HepG2 (cell line): ENCODE results near the gene EBPL. TPM values are rescaled to one million over a fixed set of nuclear protein-coding genes. Genes with fewer than 3 reads are reported as not detected.

Source experiments
- CEBPG ChIP-seq: IDR thresholded peaks from 2 replicates; pipeline ENCODE4 v1.6.1; 2016
- GATA4 ChIP-seq: sonication (generic); IDR thresholded peaks from 2 replicates; pipeline ENCODE4 v1.6.1; 2016; ENCODE audit warnings: antibody characterized with exemption, low read depth, borderline replicate concordance
- MAFF ChIP-seq: IDR thresholded peaks from 2 replicates; pipeline ENCODE4 v1.6.1; 2011; ENCODE audit warnings: low read depth, low read length, improper control_type of control experiment
- MAZ ChIP-seq, 2 experiments: sonication (generic) in 1 of 2; formaldehyde crosslinking in 1 of 2; IDR thresholded peaks; 2 replicates each; pipeline versions ENCODE4 v1.5.0 to v1.6.1; 2012 to 2020; ENCODE audit warnings: low read depth in 2 of 2, mild to moderate bottlenecking in 2 of 2, borderline replicate concordance in 1 of 2, improper control_type of control experiment in 1 of 2, low read length in 1 of 2, missing genetic modification reagents in 1 of 2, moderate library complexity in 1 of 2
- MBD4 ChIP-seq: IDR thresholded peaks from 2 replicates; pipeline ENCODE4 v1.6.1; 2012; ENCODE audit warnings: low read length, inconsistent platforms, borderline replicate concordance
- MEIS2 ChIP-seq: sonication (generic); formaldehyde crosslinking; IDR thresholded peaks from 2 replicates; pipeline ENCODE4 v1.9.0; 2021; ENCODE audit warnings: mild to moderate bottlenecking, missing genetic modification reagents
- MXD3 ChIP-seq: IDR thresholded peaks from 2 replicates; pipeline ENCODE4 v1.6.1; 2016; ENCODE audit warnings: mild to moderate bottlenecking, missing biosample characterization, missing genetic modification reagents
- NR2F1 ChIP-seq, 2 experiments: fragments of 450-650 bp in 1 of 2; formaldehyde crosslinking in 1 of 2; IDR thresholded peaks; 2 replicates each; pipeline versions ENCODE4 v1.5.0 to v1.6.1; 2016 to 2020; ENCODE audit warnings: mild to moderate bottlenecking in 1 of 2, missing compliant biosample characterization in 1 of 2, missing genetic modification reagents in 1 of 2, moderate library complexity in 1 of 2
- PHF21A ChIP-seq: sonication (generic); formaldehyde crosslinking; IDR thresholded peaks from 2 replicates; pipeline ENCODE4 v1.5.0; 2020; ENCODE audit warnings: mild to moderate bottlenecking, missing genetic modification reagents
- RARG ChIP-seq: sonication (generic); formaldehyde crosslinking; IDR thresholded peaks from 2 replicates; pipeline ENCODE4 v1.4.0; 2020; ENCODE audit warnings: low read depth, mild to moderate bottlenecking, missing genetic modification reagents
- SKI ChIP-seq: fragments of 450-650 bp; IDR thresholded peaks from one replicate; pipeline ENCODE4 v1.6.1; 2018; ENCODE audit warnings: mild to moderate bottlenecking; ENCODE audit not compliant: partially characterized antibody
- SMARCC2 ChIP-seq: fragments of 450-650 bp; IDR thresholded peaks from 2 replicates; pipeline ENCODE4 v1.6.1; 2017; ENCODE audit warnings: antibody characterized with exemption, mild to moderate bottlenecking
- SOX5 ChIP-seq: IDR thresholded peaks from 2 replicates; pipeline ENCODE4 v1.6.1; 2016; ENCODE audit warnings: borderline replicate concordance
- SP1 ChIP-seq, 2 experiments: fragments of 450-650 bp in 1 of 2; sonication (generic) in 1 of 2; formaldehyde crosslinking in 1 of 2; IDR thresholded peaks; 2 replicates each; pipeline versions ENCODE4 v1.4.0 to v1.6.1; 2016 to 2020; ENCODE audit warnings: missing genetic modification reagents in 1 of 2
- SP4 ChIP-seq: sonication (generic); formaldehyde crosslinking; IDR thresholded peaks from 2 replicates; pipeline ENCODE4 v1.8.1; 2023; ENCODE audit warnings: mild to moderate bottlenecking, missing genetic modification reagents
- SP5 ChIP-seq: IDR thresholded peaks from 2 replicates; pipeline ENCODE4 v1.6.1; 2016; ENCODE audit warnings: low read depth, borderline replicate concordance
- TARDBP ChIP-seq: sonication (generic); formaldehyde crosslinking; IDR thresholded peaks from 2 replicates; pipeline ENCODE4 v1.8.0; 2022; ENCODE audit warnings: mild to moderate bottlenecking, missing genetic modification reagents
- TGIF2 ChIP-seq: IDR thresholded peaks from 2 replicates; pipeline ENCODE4 v1.6.1; 2016; ENCODE audit warnings: control low read depth, missing compliant biosample characterization
- ZEB1 ChIP-seq: IDR thresholded peaks from 2 replicates; pipeline ENCODE4 v1.6.1; 2012; ENCODE audit warnings: mild to moderate bottlenecking, low read depth, inconsistent platforms; ENCODE audit not compliant: insufficient replicate concordance
- ZFP1 ChIP-seq: IDR thresholded peaks from 2 replicates; pipeline ENCODE4 v1.6.1; 2016
- ZFP36L1 ChIP-seq: sonication (generic); formaldehyde crosslinking; IDR thresholded peaks from 2 replicates; pipeline ENCODE4 v1.8.0; 2022; ENCODE audit warnings: mild to moderate bottlenecking, missing genetic modification reagents, moderate library complexity
- ZFP62 ChIP-seq: sonication (generic); formaldehyde crosslinking; IDR thresholded peaks from 2 replicates; pipeline ENCODE4 v1.4.0; 2020; ENCODE audit warnings: missing genetic modification reagents
- ZNF160 ChIP-seq: sonication (generic); formaldehyde crosslinking; IDR thresholded peaks from 2 replicates; pipeline ENCODE4 v1.8.0; 2022; ENCODE audit warnings: mild to moderate bottlenecking, inconsistent platforms, missing genetic modification reagents
- ZNF326 ChIP-seq: sonication (generic); formaldehyde crosslinking; IDR thresholded peaks from 2 replicates; pipeline ENCODE4 v1.4.0; 2020; ENCODE audit warnings: missing genetic modification reagents, borderline replicate concordance
- ZNF644 ChIP-seq: IDR thresholded peaks from 2 replicates; pipeline ENCODE4 v1.6.1; 2016; ENCODE audit warnings: low read depth
- ZNF678 ChIP-seq: sonication (generic); formaldehyde crosslinking; IDR thresholded peaks from 2 replicates; pipeline ENCODE4 v1.4.0; 2020; ENCODE audit warnings: mild to moderate bottlenecking, missing genetic modification reagents
- ZNF75D ChIP-seq: sonication (generic); formaldehyde crosslinking; IDR thresholded peaks from 2 replicates; pipeline ENCODE4 v1.8.1; 2023; ENCODE audit warnings: missing genetic modification reagents, mild to moderate bottlenecking, borderline replicate concordance
- ZNF761 ChIP-seq: sonication (generic); formaldehyde crosslinking; conservative IDR thresholded peaks from 2 replicates; pipeline ENCODE4 v1.4.0; 2020; ENCODE audit warnings: mild to moderate bottlenecking, missing genetic modification reagents
- polyA plus RNA-seq, 8 experiments: library from polyadenylated mRNA; depleted of rRNA in 3 of 8; stranded (reverse) in 7 of 8; unstranded in 1 of 8; fragments of >200 nt; fragmentation: Illumina TruSeq in 4 of 8; extraction: Trizol in 4 of 8; gene quantifications; 2 replicates each; pipeline versions ENCODE4 v1.2.1 to v1.2.3, GENCODE V29; 2011 to 2016; ENCODE audit warnings: low read depth in 4 of 8, missing spikeins in 1 of 8, mixed read lengths in 1 of 8; ENCODE audit not compliant: insufficient read depth in 1 of 8
- total RNA-seq, 5 experiments: library from RNA; depleted of rRNA; stranded (reverse); fragments of >200 nt; fragmentation: Illumina TruSeq; extraction: Trizol; gene quantifications; 2 replicates each; pipeline ENCODE4 v1.2.3, GENCODE V29; 2016; ENCODE audit warnings: low read depth in 1 of 5
- TF ChIP-seq, protein P1 (sequence below): sonication (generic); formaldehyde crosslinking; IDR thresholded peaks from 2 replicates; pipeline ENCODE4 v1.8.0; 2022; ENCODE audit warnings: mild to moderate bottlenecking, missing genetic modification reagents; ENCODE audit not compliant: insufficient replicate concordance
- TF ChIP-seq, protein P2 (sequence below): sonication (generic); formaldehyde crosslinking; IDR thresholded peaks from 2 replicates; pipeline ENCODE4 v1.4.0; 2020; ENCODE audit warnings: missing genetic modification reagents, mild to moderate bottlenecking, borderline replicate concordance

EBPL gene
- total and polyA plus RNA-seq, 2 of the 13 experiments (the other 11 are each of a cell fraction or from before 2014, with no cell fraction given) = 96.5 to 152 TPM

DNA sequence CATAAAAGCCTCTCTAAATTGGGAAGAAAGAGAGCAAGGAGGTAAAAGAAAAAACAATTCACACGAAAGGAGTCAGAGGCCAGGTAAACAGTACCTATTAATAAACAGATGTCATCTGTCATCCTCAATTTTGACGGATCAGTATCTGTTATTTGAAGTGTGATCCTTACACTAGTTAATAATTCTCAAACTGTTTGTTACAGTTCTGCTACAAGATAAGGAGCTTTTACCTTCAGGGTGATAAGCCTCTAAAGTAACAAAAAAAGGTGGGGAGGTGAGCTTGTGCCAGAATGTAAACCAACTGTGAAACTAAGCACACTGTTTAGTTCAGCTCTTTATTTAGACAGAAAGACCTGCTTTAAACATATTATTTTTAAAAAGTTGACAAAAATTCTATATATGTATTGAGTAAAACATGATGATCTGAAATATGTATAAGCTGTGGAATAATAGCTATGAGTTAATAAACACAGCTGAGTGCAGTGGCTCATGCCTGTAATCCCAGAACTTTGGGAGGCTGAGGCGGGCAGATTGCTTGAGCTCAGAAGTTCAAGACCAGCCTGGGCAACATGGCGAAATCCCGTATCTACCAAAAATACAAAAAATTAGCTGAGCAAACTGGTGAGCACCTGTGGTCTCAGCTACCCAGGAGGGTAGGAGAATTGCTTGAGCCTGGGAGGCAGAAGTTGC lies 48.4 kb upstream of the EBPL start (continued):
- TF ChIP-seq, protein P1, sequence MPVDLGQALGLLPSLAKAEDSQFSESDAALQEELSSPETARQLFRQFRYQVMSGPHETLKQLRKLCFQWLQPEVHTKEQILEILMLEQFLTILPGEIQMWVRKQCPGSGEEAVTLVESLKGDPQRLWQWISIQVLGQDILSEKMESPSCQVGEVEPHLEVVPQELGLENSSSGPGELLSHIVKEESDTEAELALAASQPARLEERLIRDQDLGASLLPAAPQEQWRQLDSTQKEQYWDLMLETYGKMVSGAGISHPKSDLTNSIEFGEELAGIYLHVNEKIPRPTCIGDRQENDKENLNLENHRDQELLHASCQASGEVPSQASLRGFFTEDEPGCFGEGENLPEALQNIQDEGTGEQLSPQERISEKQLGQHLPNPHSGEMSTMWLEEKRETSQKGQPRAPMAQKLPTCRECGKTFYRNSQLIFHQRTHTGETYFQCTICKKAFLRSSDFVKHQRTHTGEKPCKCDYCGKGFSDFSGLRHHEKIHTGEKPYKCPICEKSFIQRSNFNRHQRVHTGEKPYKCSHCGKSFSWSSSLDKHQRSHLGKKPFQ (CRISPR knock-in tag) = peak; percentile 46
- TF ChIP-seq, protein P2, sequence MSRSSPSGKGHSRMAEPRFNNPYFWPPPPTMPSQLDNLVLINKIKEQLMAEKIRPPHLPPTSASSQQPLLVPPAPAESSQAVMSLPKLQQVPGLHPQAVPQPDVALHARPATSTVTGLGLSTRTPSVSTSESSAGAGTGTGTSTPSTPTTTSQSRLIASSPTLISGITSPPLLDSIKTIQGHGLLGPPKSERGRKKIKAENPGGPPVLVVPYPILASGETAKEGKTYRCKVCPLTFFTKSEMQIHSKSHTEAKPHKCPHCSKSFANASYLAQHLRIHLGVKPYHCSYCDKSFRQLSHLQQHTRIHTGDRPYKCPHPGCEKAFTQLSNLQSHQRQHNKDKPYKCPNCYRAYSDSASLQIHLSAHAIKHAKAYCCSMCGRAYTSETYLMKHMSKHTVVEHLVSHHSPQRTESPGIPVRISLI = peak; percentile 79
- TF ChIP-seq ZNF644 (CRISPR knock-in tag) (no peak), ZFP1 (CRISPR knock-in tag) (no peak), MBD4 (peak; percentile 65; the same call in 1 of the 2 replicates), MXD3 (no peak), ZFP62 (CRISPR knock-in tag) (no peak), MAZ (IDR thresholded peaks at IDR 0.05; ENCODE audit: borderline replicate concordance, low read depth, low read length) (no peak), MAZ (CRISPR knock-in tag; IDR thresholded peaks at IDR 0.05; ENCODE audit: low read depth) (0 out of 2 replicates have a peak, but pooled peaks have one; percentile 32), ZNF75D (CRISPR knock-in tag) (no peak), TGIF2 (CRISPR knock-in tag) (no peak), SP5 (CRISPR knock-in tag) (peak; percentile 99), SOX5 (CRISPR knock-in tag) (peak; percentile 87; the same call in 1 of the 2 replicates), NR2F1 (CRISPR knock-in tag; IDR thresholded peaks at IDR 0.05) (peak in 1 of 2 experiments; percentile 15; a peak in 1 of 4 replicates), GATA4 (peak; percentile 90), ZNF678 (CRISPR knock-in tag) (no peak), ZNF160 (CRISPR knock-in tag) (no peak), ZFP36L1 (0 out of 2 replicates have a peak, but pooled peaks have one; percentile 17), RARG (CRISPR knock-in tag) (no peak), CEBPG (0 out of 2 replicates have a peak, but pooled peaks have one; percentile 29), ZEB1 (no peak), PHF21A (CRISPR knock-in tag) (0 out of 2 replicates have a peak, but pooled peaks have one; percentile 24), SP1 (IDR thresholded peaks at IDR 0.05) (no peak), SP1 (CRISPR knock-in tag; IDR thresholded peaks at IDR 0.05) (no peak), ZNF326 (no peak), TARDBP (CRISPR knock-in tag) (peak; percentile 69; the same call in 1 of the 2 replicates), ZNF761 (no peak), MAFF (no peak), SKI (no peak), SMARCC2 (no peak), SP4 (CRISPR knock-in tag) (no peak), MEIS2 (CRISPR knock-in tag) (peak; percentile 92)
